Right cardiac atrium (tissue), 5 donors: ENCODE measurements around the gene LENG9. TPM values are rescaled to one million over a fixed set of nuclear protein-coding genes. Genes with fewer than 3 reads are reported as not detected.
"Not testable (repeated sequence)": the region's sequence is repeated elsewhere in the genome, so short reads cannot be mapped to it uniquely, and the experiment has no call there.

Experiments used
- ATAC-seq, 2 donors: fragments of 200-7000 bp; cut with Tn5 transposase; one replicate each; pipeline versions ENCODE4 v1.8.0 to v1.9.1; 2020; ENCODE audit warnings: moderate library complexity in 2 of 2, mild to moderate bottlenecking in 1 of 2
- DNase-seq, 3 donors: peaks; one replicate each; pipeline ENCODE4 v3.0.0-alpha.2; 2020
- H3K27ac ChIP-seq: one replicate; pipeline ENCODE4 v1.5.1; 2013; ENCODE audit warnings: mild to moderate bottlenecking, low read length, control low read depth, moderate library complexity
- H3K27me3 ChIP-seq: one replicate; pipeline ENCODE4 v1.6.1; 2013; ENCODE audit not compliant: control insufficient read depth, insufficient read depth
- H3K4me1 ChIP-seq: one replicate; pipeline ENCODE4 v1.6.1; 2013; ENCODE audit warnings: low read length; ENCODE audit not compliant: control insufficient read depth, insufficient read depth
- H3K4me3 ChIP-seq: one replicate; pipeline ENCODE4 v1.5.1; 2013; ENCODE audit warnings: low read length, control low read depth
- H3K9me3 ChIP-seq: one replicate; pipeline ENCODE4 v1.6.1; 2013; ENCODE audit warnings: low read length; ENCODE audit not compliant: control insufficient read depth
- WGBS: extraction: QIAGEN DNeasy Blood & Tissue Kit; methylation state at CpG from one replicate; pipeline ENCODE4 v1.1.7; 2013; 5-methylcytosine and 5-hydroxymethylcytosine counted together
- intact Hi-C, 4 donors: fragments of 100-400 bp; cut with DNase I; formaldehyde crosslinking; loops; one replicate each; pipeline versions ENCODE4 v1.11.0 to v1.14.0; 2022 to 2023
- long read RNA-seq, 4 donors: library from polyadenylated mRNA; unstranded; transcript quantifications; one replicate each; pipeline ENCODE4 v2.0.0, GENCODE V29; 2020 to 2021
- polyA plus RNA-seq: library from polyadenylated mRNA; stranded (reverse); fragments of 200-250 nt; gene quantifications from one replicate; pipeline ENCODE4 v1.2.3, GENCODE V29; 2013
- total RNA-seq, 4 donors: library from RNA; stranded (reverse); fragmentation: NEBNext Ultra II Directional; extraction: Animal tissue kit (Norgen Biotek cat#: 25700); gene quantifications; one replicate each; pipeline ENCODE4 v1.2.1, GENCODE V29; 2021
- donor health status: healthy with polysubstance abuse.
- donor health status: DM: no; HTN: yes; CAD: no.
- donor health status: DM: no; HTN: no; CAD: no.
- donor health status: DM: no; HTN: yes; CAD: no; lungs with severe emphysema.
- donor health status: DM: yes; HTN: yes; CAD: no.

The LENG9 gene
- 1 to 10 TPM; 2.1 to 4.1 (median 2.7) TPM for total RNA-seq
- 2.3 TPM for polyA plus RNA-seq
- long read RNA-seq, donor 1: 0 reads
- long read RNA-seq, donor 2: 0 reads
- long read RNA-seq, donor 3: 0 reads
- long read RNA-seq, donor 4: 0 reads

DNA sequence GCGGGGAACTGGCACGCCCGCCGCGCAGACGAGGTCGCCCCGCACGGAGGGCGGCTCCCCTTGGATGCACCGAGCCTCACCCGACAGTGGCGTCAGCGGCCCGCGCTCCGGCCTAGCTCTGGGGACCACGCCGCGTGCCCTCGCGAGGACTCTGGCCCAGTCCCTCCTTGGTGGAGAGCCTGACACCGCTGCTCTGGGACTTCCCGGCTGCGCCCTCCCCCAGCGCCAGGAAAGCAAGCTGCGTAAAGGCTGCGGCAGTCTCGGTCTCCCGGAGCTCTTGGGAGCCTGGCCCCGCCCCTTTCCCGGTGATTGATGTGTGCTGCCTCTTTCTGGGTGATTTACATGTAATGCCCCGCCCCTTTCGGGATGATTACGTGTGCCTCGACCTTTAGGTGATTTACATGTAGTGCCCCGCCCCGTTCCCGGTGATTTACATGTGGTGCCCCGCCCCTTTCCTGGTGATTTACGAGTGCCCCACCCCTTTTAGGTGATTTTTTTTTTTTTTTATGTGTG is at the start of gene LENG9:
LENG9 (minus strand) TSS at position 248 of the 513 bp plus-strand sequence. CDS start 252 bp downstream, outside the sequence.
- intact Hi-C loops: no loop called here
- Histone ChIP-seq H3K4me1 (peaks cover 6% of the 10 kb centered on the region), H3K4me3 (peak within 1 kb of the TSS; percentile 46), H3K9me3 (no peaks in the 10 kb centered on the region), H3K27ac (peak within 1 kb of the TSS; percentile 95), H3K27me3 (no peaks in the 10 kb centered on the region)
- WGBS: under 1% methylated on average over 41 of the region's 41 CpGs
- DNase-seq: peak; percentile 99 to 100 (median 100)
- peak; percentile 79 for ATAC-seq

DNA sequence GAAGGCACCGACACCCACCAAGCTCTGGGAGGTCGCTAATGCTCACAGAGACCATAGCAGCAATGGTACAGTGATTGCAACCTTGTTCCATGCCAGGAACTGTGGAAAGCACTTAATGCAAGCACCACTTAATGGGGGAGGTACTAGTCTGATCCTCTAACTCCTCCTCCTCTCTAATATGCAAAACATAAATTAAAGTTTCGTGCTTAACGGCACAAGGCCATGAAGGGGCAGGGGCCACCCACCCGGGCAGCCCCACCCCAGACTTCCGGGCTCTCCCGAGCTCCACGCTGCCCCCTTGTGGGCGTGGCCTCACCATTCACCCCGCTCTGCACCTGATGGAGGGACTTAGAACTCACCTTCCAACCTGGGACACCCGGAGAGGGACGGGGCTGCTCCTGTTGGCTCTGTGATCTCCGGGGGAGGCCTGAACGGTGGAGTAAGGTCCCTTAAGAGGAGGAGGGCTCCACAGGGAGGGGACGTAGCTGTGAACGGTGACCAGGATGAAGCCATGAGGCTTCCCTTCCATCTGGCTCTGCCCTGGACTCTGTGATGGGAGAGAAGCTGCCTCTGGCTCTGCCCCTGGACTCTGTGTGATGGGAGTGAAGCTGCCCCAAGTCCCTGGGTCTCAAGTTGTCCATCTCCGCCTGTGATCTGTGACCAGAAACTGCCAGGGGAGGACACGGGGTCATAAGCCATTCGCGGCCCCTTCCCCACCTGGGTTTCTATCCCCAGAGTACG is 45.8 kb upstream of the LENG9 start:
- peak in 1 of 2 donors; percentile 17 for ATAC-seq
- H3K27me3 ChIP-seq, H3K4me1 ChIP-seq, intact Hi-C loops, DNase-seq, H3K4me3 ChIP-seq, H3K27ac ChIP-seq, H3K9me3 ChIP-seq: not testable (repeated sequence)
- whole genome bisulfite sequencing: 59% methylated on average over 9 of the region's 21 CpGs

DNA sequence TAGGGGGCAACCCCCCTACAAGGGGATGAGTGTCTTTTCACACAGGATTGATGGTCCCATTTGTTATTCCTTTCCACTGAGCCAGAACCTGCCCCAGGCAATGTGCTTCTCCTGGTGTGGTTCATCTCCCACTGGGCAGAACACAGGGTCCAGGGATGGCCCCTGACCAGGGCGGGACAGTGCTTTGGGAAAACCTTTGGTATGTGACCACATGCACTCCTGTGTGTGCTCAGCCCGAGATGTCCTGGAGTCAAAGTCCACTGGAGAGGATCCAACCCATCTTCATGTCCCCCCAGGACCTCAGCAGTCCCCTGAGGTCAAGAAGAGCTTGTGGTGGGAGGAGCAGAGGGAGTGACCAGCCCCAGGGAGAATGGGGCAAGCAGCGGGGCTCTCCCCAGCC is 44.9 kb upstream of the LENG9 start:
- H3K27ac ChIP-seq, intact Hi-C loops, H3K4me1 ChIP-seq, H3K4me3 ChIP-seq, DNase-seq, H3K9me3 ChIP-seq, H3K27me3 ChIP-seq: not testable (repeated sequence)
- 79% methylated on average over 2 of the region's 3 CpGs for WGBS
- peak in 1 of 2 donors; percentile 45 for ATAC-seq

DNA sequence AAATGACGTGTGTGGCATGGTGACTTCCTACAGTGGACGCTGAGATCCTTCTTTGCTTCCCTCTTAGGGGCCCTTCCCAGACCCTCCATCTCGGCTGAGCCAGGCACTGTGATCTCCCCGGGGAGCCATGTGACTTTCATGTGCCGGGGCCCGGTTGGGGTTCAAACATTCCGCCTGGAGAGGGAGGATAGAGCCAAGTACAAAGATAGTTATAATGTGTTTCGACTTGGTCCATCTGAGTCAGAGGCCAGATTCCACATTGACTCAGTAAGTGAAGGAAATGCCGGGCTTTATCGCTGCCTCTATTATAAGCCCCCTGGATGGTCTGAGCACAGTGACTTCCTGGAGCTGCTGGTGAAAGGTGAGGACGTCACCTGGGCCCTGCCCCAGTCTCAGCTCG is 44.2 kb upstream of the LENG9 start:
- Histone ChIP-seq H3K27me3 (no peaks in the 10 kb centered on the region), H3K27ac (no peak overlapping the region), H3K9me3 (no peaks in the 10 kb centered on the region), H3K4me1 (no peaks in the 10 kb centered on the region), H3K4me3 (no peak overlapping the region)
- ATAC-seq (no peak), DNase-seq (no peak)
- intact Hi-C loops: no loop called here
- 56% methylated on average over 12 of the region's 12 CpGs for WGBS

DNA sequence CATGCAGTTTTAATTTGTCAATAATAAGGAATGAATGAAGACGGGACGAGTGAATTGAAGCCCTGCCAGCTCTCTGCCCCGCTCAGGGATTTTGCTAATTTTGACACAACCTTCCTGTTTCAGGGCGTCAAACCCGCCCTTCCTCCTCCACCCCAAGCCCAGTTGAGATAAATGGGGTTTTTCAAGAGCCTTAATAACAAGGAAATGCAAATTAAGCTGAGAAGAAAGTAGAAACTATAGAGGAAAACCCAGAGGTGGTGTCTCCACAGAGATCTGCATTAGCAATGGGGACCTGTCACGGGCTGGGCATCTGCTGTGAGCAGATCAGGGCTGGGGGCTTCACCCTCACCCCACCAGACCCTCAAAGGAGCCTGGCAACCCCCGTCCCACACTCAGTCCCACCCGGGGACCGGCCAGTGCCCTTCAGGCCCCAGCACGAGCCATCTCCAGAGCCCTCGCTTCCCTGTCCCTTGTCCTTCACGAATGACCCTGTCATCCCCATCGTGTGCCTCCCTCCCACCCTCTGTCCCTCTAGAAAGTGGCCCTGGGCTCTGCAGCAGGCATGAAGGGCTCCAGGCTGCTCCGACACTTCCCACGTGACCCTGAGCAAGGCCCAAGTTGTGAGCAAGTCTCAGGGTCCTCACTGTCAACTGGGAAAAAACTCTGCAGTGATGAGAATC is 43.6 kb upstream of the LENG9 start:
- H3K9me3 ChIP-seq, H3K4me3 ChIP-seq, H3K27ac ChIP-seq, DNase-seq, H3K27me3 ChIP-seq, intact Hi-C loops, H3K4me1 ChIP-seq: not testable (repeated sequence)
- WGBS: 63% methylated on average over 10 of the region's 15 CpGs
- peak in 1 of 2 donors; percentile 36 for ATAC-seq

DNA sequence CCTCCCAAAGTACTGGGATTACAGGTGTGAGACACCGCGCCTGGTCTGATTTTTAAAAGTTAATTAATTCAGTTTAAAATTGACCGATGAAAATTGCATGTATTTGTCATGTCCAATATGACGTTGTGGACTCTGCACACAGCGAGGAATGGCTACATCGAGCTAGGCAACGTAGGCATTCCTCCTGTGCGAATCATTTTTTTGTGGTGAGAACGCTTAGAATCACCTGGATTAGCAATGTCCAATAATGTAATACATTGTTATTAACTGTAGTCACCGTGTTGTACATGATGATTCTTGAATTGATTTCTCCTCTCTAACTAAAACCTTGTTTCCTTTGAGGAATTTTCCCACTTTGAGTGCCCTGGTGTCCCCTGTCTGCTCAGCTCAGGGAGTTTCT is 42.5 kb upstream of the LENG9 start:
- Histone ChIP-seq H3K9me3 (no peaks in the 10 kb centered on the region), H3K4me1 (no peaks in the 10 kb centered on the region), H3K4me3 (no peak overlapping the region), H3K27me3 (no peaks in the 10 kb centered on the region), H3K27ac (no peak overlapping the region)
- ATAC-seq (no peak), DNase-seq (no peak)
- 76% methylated on average over 10 of the region's 10 CpGs for WGBS
- intact Hi-C loops: no loop called here

DNA sequence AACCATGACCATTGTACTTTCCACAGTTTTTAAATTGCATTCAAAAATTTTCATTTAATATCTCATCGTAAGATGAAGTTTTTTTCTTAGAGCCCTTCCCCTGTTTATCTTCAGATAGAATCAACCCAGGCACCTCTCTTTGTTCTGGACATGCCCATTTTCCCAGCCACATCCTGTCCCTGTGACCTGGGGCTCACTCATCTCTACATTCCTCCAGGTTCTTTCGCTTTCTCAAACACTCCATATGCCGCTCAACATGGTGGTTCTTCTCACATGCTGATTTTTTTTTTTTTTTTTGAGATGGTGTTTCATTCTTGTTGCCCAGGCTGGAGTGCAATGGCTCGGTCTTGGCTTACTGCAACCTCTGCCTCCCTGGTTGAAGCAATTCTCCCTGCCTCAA is 42.0 kb upstream of the LENG9 start:
- H3K27me3 ChIP-seq, H3K4me1 ChIP-seq, H3K9me3 ChIP-seq, intact Hi-C loops, DNase-seq, ATAC-seq, H3K4me3 ChIP-seq, H3K27ac ChIP-seq: not testable (repeated sequence)
- 87% methylated on average over 4 of the region's 4 CpGs for WGBS

DNA sequence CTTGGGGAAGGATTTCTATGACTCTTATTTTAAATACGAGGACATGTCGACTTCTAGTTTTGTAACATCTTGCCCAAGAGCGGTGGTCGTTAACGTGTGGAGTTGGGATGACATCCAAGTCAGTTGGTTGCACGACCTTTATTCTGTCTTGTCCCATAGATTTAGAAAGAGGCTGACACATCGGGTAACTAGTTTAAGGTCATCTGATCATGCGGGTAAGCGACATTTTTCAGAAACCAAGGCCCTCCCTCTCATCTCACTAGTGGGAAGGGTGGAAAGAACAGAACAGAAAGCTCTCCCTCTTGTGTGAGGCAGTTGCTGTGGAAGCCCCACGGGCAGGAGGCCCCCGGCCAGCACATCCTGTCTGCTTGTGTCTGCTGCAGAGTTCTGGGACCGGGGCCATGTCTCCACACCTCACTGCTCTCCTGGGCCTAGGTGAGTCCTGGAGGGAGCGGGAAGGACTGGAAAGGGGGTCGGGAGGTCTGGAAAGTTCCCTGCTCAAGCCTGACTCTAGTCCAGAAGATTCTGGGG is 39.0 kb upstream of the LENG9 start, which contains the start of gene LAIR2:
LAIR2 (plus strand) TSS at position 314 of the 531 bp plus-strand sequence; CDS start at position 402, 88 bp downstream.
- H3K27me3 ChIP-seq: no peaks in the 10 kb centered on the region
- H3K27ac ChIP-seq: no peak within 1 kb of the TSS
- ATAC-seq: no peak
- WGBS: 61% methylated on average over 14 of the region's 14 CpGs
- no peak within 1 kb of the TSS for H3K4me3 ChIP-seq
- no peak for DNase-seq
- no peaks in the 10 kb centered on the region for H3K9me3 ChIP-seq
- H3K4me1 ChIP-seq: no peaks in the 10 kb centered on the region
- intact Hi-C loops: no loop called here

DNA sequence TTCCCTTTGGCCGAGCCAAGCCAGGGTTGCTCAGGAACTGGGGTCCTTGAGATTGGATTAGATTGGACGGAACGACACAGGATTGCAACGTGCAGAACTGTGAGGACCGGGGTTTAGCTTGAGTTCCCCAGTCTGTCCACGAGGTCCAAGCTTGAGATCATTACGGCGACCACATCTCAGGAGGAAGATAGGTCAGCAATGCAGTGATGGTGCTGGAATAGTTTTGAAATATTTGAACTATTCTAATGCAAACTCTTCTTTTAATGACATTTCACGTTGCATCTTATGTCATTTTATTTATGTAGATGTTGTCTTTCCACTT is 34.8 kb upstream of the LENG9 start:
- 78% methylated on average over 9 of the region's 9 CpGs for WGBS
- H3K9me3 ChIP-seq, intact Hi-C loops, H3K27me3 ChIP-seq, H3K4me3 ChIP-seq, H3K27ac ChIP-seq, DNase-seq, ATAC-seq, H3K4me1 ChIP-seq: not testable (repeated sequence)

DNA sequence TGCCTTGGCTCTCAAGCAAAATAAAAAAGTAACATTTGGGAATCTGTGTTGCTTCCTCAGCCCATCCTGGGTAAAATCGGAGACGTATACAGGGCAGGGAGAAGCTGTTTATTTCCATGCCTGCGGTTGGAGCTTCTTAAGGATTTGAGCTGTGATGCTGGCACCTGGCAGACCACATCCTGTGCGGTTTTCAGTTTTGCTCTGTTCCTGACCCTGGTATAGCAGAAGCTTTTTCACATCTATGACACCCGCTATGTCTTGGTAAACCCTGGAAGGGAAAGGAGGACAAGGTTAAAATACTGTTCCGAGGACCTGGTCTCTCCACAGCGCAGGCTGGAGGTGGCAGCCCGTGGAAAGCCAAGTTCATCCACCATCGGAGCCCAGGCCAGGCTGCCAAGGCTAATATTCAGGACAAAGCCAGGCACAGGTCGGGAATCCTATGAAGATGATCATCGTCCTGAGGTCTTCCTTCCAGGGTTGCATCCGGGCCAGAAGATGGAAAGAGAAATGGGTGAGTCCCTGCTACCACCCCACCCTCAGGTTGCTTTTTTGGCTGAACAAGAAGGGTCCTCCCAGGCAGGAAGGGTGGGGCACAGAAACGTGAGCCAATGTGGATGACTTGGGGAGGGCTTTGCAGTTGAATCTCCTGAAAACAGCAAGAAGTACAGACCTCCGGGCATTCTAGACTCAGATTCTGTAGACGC is 34.3 kb upstream of the LENG9 start:
- 68% methylated on average over 9 of the region's 15 CpGs for WGBS
- DNase-seq, H3K27me3 ChIP-seq, H3K9me3 ChIP-seq, H3K4me1 ChIP-seq, ATAC-seq, H3K4me3 ChIP-seq, H3K27ac ChIP-seq, intact Hi-C loops: not testable (repeated sequence)
